CD14-positive monocyte (primary cell): ENCODE measurements around the gene SLC9A9. TPM values are rescaled to one million over a fixed set of nuclear protein-coding genes. Genes with fewer than 3 reads are reported as not detected.

ENCODE experiments used
- DNase-seq, 3 donors: peaks; one replicate each; pipeline ENCODE4 v3.0.0-alpha.2; 2011 to 2022
- H2AFZ ChIP-seq: 2 replicates; pipeline ENCODE4 v1.6.0; 2012; ENCODE audit warnings: mild to moderate bottlenecking, low read depth, low read length, inconsistent platforms; ENCODE audit not compliant: insufficient read depth, poor library complexity, severe bottlenecking
- H3K27ac ChIP-seq, 2 donors: 1 replicate in 1 of 2; 2 replicates in 1 of 2; pipeline ENCODE4 v1.5.1; 2012 to 2013; ENCODE audit warnings: low read length in 2 of 2, control low read depth in 1 of 2, inconsistent platforms in 1 of 2, low read depth in 1 of 2, mild to moderate bottlenecking in 1 of 2
- H3K27me3 ChIP-seq, 2 donors: one replicate each; pipeline versions ENCODE4 v1.6.0 to v1.6.1; 2011 to 2013; ENCODE audit warnings: low read length in 2 of 2; ENCODE audit not compliant: control insufficient read depth in 2 of 2, insufficient read depth in 2 of 2
- H3K36me3 ChIP-seq, 2 donors: replicated peaks in 1 of 2; 1 replicate in 1 of 2; 2 replicates in 1 of 2; pipeline versions ENCODE4 v1.5.1 to v1.6.1; 2012 to 2013; ENCODE audit warnings: low read length in 2 of 2, control low read depth in 1 of 2, inconsistent platforms in 1 of 2, mild to moderate bottlenecking in 1 of 2; ENCODE audit not compliant: insufficient read depth in 2 of 2, control insufficient read depth in 1 of 2
- H3K4me1 ChIP-seq, 2 donors: 1 replicate in 1 of 2; 2 replicates in 1 of 2; pipeline versions ENCODE4 v1.5.1 to v1.6.1; 2012 to 2013; ENCODE audit warnings: low read length in 2 of 2, control low read depth in 1 of 2, inconsistent platforms in 1 of 2, mild to moderate bottlenecking in 1 of 2, moderate library complexity in 1 of 2; ENCODE audit not compliant: insufficient read depth in 2 of 2, control insufficient read depth in 1 of 2
- H3K4me2 ChIP-seq: replicated peaks from 2 replicates; pipeline ENCODE3; 2012; ENCODE audit warnings: low read length, moderate library complexity, mild to moderate bottlenecking; ENCODE audit not compliant: poor library complexity, severe bottlenecking; ENCODE audit errors: extremely low read depth
- H3K4me3 ChIP-seq, 3 experiments: fragments of 200-600 bp in 1 of 3; sonication (generic) in 1 of 3; replicated peaks in 1 of 3; 1 replicate in 2 of 3; 2 replicates in 1 of 3; pipeline ENCODE4 v1.5.1; 2011 to 2013; ENCODE audit warnings: low read length in 3 of 3, mild to moderate bottlenecking in 3 of 3, control low read depth in 2 of 3, low read depth in 2 of 3, inconsistent platforms in 1 of 3, moderate library complexity in 1 of 3
- H3K79me2 ChIP-seq: 2 replicates; pipeline ENCODE4 v1.6.0; 2012; ENCODE audit warnings: mild to moderate bottlenecking, control low read depth, inconsistent platforms, low read length, moderate library complexity; ENCODE audit not compliant: insufficient read depth
- H3K9ac ChIP-seq: 2 replicates; pipeline ENCODE4 v1.6.0; 2017; ENCODE audit warnings: low read length, mild to moderate bottlenecking; ENCODE audit not compliant: insufficient read depth, poor library complexity, severe bottlenecking
- H3K9me3 ChIP-seq, 2 donors: replicated peaks in 1 of 2; 1 replicate in 1 of 2; 2 replicates in 1 of 2; pipeline versions ENCODE4 v1.5.1 to v1.6.1; 2012 to 2013; ENCODE audit warnings: low read length in 2 of 2, control low read depth in 1 of 2; ENCODE audit not compliant: control insufficient read depth in 1 of 2, insufficient read depth in 1 of 2
- H4K20me1 ChIP-seq: 2 replicates; pipeline ENCODE4 v1.6.0; 2012; ENCODE audit warnings: mild to moderate bottlenecking, low read length, control low read depth, moderate library complexity; ENCODE audit not compliant: insufficient read depth
- H3K27ac Mint-ChIP-seq, 7 donors: one replicate each; pipeline ENCODE4 v1.8.0; 2020; ENCODE audit warnings: mild to moderate bottlenecking in 7 of 7, mixed read lengths in 7 of 7, moderate library complexity in 6 of 7, inconsistent platforms in 2 of 7
- H3K27me3 Mint-ChIP-seq, 3 donors: one replicate each; pipeline ENCODE4 v1.8.0; 2021 to 2022; ENCODE audit warnings: low read depth in 3 of 3, mild to moderate bottlenecking in 3 of 3, mixed read lengths in 3 of 3, moderate library complexity in 3 of 3, inconsistent platforms in 1 of 3
- H3K36me3 Mint-ChIP-seq, 2 donors: one replicate each; pipeline ENCODE4 v1.8.0; 2020; ENCODE audit warnings: mixed read lengths in 2 of 2, inconsistent platforms in 1 of 2, mild to moderate bottlenecking in 1 of 2
- H3K4me1 Mint-ChIP-seq: one replicate; pipeline ENCODE4 v1.8.0; 2020; ENCODE audit warnings: mild to moderate bottlenecking, mixed read lengths
- H3K4me3 Mint-ChIP-seq, 2 donors: one replicate each; pipeline ENCODE4 v1.8.0; 2020; ENCODE audit warnings: mild to moderate bottlenecking in 2 of 2, mixed read lengths in 2 of 2, moderate library complexity in 1 of 2
- H3K9me3 Mint-ChIP-seq, 7 donors: one replicate each; pipeline ENCODE4 v1.8.0; 2020 to 2022; ENCODE audit warnings: mixed read lengths in 7 of 7, mild to moderate bottlenecking in 6 of 7, moderate library complexity in 6 of 7, inconsistent platforms in 2 of 7
- WGBS: methylation state at CpG from one replicate; pipeline ENCODE4 v1.1.5; 2013; ENCODE audit warnings: missing lambda C conversion rate; ENCODE audit not compliant: insufficient coverage; 5-methylcytosine and 5-hydroxymethylcytosine counted together
- intact Hi-C, 2 donors: fragments of 100-400 bp; cut with micrococcal nuclease; formaldehyde crosslinking; loops; one replicate each; pipeline versions ENCODE4 v1.15.0 to v1.15.1; 2023
- polyA plus RNA-seq, 3 donors: library from polyadenylated mRNA; depleted of rRNA in 1 of 3; unstranded in 2 of 3; stranded (reverse) in 1 of 3; fragments of 300-500 nt in 2 of 3; fragments of >200 nt in 1 of 3; fragmentation: Illumina TruSeq in 2 of 3; gene quantifications; 1 replicate in 2 of 3; 2 replicates in 1 of 3; pipeline ENCODE4 v1.2.3, GENCODE V29; 2012 to 2021
- TF ChIP-seq, protein P1 (sequence below): fragments of 200-600 bp; IDR thresholded peaks from one replicate; pipeline ENCODE4 v1.8.0; 2022; ENCODE audit warnings: antibody characterized with exemption, mild to moderate bottlenecking

The SLC9A9 gene
- polyA plus RNA-seq, 3 donors = 14.1 to 32.8 (median 27.0) TPM

DNA sequence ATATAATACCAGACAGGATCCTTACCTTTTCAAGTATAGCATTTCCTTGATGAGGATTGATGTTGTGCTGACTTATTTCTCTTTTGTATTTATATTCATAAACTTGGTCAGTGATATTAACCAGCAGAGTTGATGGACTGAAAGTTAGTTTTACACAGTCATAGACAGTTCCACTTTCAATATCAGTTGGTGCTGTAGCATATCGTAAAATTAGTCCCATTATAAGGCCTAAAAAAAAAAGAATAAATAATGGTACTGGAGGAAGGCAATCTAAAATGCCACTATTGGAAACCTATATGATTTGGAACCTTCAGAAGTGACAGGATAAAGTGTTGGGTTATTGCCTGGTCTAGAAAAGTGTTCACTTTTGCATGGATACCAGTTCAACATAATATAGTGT is 16.3 kb downstream of the SLC9A9 start:
- intact Hi-C loops = loop anchor here in 1 of 2 donors (2.0 kb wide), 1 partner anchor 15 kb away; no protein-coding TSS in a partner anchor
- H3K79me2 ChIP-seq = peaks cover 17% of the 10 kb centered on the region
- H2AFZ ChIP-seq = no peak overlapping the region
- H3K9ac ChIP-seq = no peak overlapping the region
- no peak for DNase-seq
- H3K27me3 ChIP-seq = no peaks in the 10 kb centered on the region
- Mint-ChIP-seq H3K27ac (no peak overlapping the region), H3K9me3 (no peaks in the 10 kb centered on the region), H3K4me3 (no peak overlapping the region), H3K27me3 (peaks cover 0 to 3% (median 1%) of the 10 kb centered on the region in 3 donors), H3K4me1 (peaks cover 54% of the 10 kb centered on the region), H3K36me3 (peaks cover 25 to 32% of the 10 kb centered on the region in 2 donors)
- H3K4me2 ChIP-seq = peak overlapping the region; percentile 62
- peak overlapping the region in 1 of 3 experiments; percentile 43 for H3K4me3 ChIP-seq
- TF ChIP-seq, protein P1, sequence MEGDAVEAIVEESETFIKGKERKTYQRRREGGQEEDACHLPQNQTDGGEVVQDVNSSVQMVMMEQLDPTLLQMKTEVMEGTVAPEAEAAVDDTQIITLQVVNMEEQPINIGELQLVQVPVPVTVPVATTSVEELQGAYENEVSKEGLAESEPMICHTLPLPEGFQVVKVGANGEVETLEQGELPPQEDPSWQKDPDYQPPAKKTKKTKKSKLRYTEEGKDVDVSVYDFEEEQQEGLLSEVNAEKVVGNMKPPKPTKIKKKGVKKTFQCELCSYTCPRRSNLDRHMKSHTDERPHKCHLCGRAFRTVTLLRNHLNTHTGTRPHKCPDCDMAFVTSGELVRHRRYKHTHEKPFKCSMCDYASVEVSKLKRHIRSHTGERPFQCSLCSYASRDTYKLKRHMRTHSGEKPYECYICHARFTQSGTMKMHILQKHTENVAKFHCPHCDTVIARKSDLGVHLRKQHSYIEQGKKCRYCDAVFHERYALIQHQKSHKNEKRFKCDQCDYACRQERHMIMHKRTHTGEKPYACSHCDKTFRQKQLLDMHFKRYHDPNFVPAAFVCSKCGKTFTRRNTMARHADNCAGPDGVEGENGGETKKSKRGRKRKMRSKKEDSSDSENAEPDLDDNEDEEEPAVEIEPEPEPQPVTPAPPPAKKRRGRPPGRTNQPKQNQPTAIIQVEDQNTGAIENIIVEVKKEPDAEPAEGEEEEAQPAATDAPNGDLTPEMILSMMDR = no peak
- H3K36me3 ChIP-seq = no peaks in the 10 kb centered on the region
- no CpG with 5 or more reads among the region's 1 CpG for WGBS
- H3K27ac ChIP-seq = peak overlapping the region in 1 of 2 donors; percentile 74
- no peaks in the 10 kb centered on the region for H3K9me3 ChIP-seq
- H3K4me1 ChIP-seq = peaks cover 31 to 40% of the 10 kb centered on the region in 2 donors
- no peaks in the 10 kb centered on the region for H4K20me1 ChIP-seq

DNA sequence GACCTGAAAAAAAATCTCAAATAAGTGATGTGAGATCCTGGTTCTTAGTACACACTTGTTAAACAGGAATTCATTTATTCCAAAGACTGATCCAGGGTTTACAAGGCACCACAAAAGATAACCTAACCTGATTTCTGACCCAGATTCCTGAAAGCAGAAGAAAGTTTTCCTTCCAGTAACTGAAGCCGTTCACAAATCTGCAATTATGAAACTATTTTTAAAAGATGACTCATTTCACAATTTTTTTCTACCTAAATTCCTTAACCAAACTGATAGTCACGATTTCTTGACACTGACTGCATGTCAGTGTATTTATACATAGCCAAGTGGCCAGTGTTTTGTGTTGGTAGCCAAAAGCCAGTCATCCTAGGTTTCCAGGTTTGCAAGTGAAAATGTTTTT is 17.1 kb downstream of the SLC9A9 start:
- H4K20me1 ChIP-seq = no peaks in the 10 kb centered on the region
- no CpG with 5 or more reads among the region's 2 CpGs for WGBS
- Mint-ChIP-seq H3K27me3 (peaks cover 0 to 3% (median 1%) of the 10 kb centered on the region in 3 donors), H3K4me3 (peak overlapping the region; percentile 4 to 50), H3K4me1 (peaks cover 62% of the 10 kb centered on the region), H3K36me3 (peaks cover 25 to 30% of the 10 kb centered on the region in 2 donors), H3K27ac (peak overlapping the region; percentile 43 to 85 (median 82)), H3K9me3 (no peaks in the 10 kb centered on the region)
- DNase-seq = peak; percentile 50 to 73 (median 70)
- no peaks in the 10 kb centered on the region for H3K36me3 ChIP-seq
- peaks cover 38 to 48% of the 10 kb centered on the region in 2 donors for H3K4me1 ChIP-seq
- intact Hi-C loops = loop anchor here in 1 of 2 donors (2.0 kb wide), 1 partner anchor 16 kb away; no protein-coding TSS in a partner anchor
- TF ChIP-seq, protein P1 = no peak
- peak overlapping the region; percentile 62 for H3K4me2 ChIP-seq
- peaks cover 17% of the 10 kb centered on the region for H3K79me2 ChIP-seq
- no peaks in the 10 kb centered on the region for H3K9me3 ChIP-seq
- H3K9ac ChIP-seq = no peak overlapping the region
- H3K27ac ChIP-seq = peak overlapping the region in 1 of 2 donors; percentile 74
- H3K4me3 ChIP-seq = peak overlapping the region in 1 of 3 experiments; percentile 43
- no peaks in the 10 kb centered on the region for H3K27me3 ChIP-seq
- H2AFZ ChIP-seq = no peak overlapping the region
